Ascending aorta (tissue), 2 donors: ENCODE results near the gene CNGB1. TPM values are rescaled to one million over a fixed set of nuclear protein-coding genes. Genes with fewer than 3 reads are reported as not detected.
"Not testable (repeated sequence)": the region's sequence is repeated elsewhere in the genome, so short reads cannot be mapped to it uniquely, and the experiment has no call there.

Experiments used
- DNase-seq, 2 donors: peaks; one replicate each; pipeline ENCODE4 v3.0.0-alpha.2; 2019; ENCODE audit warnings: low spot score in 2 of 2
- H3K27ac ChIP-seq, 2 donors: fragments of 200-600 bp; sonication (generic); one replicate each; pipeline ENCODE4 v1.5.1; 2016 to 2017; ENCODE audit warnings: mild to moderate bottlenecking in 1 of 2
- H3K27me3 ChIP-seq: fragments of 200-600 bp; sonication (generic); one replicate; pipeline ENCODE4 v1.5.1; 2017
- H3K36me3 ChIP-seq, 2 donors: fragments of 200-600 bp; sonication (generic); one replicate each; pipeline ENCODE4 v1.5.1; 2016
- H3K4me1 ChIP-seq, 2 donors: fragments of 200-600 bp; sonication (generic); one replicate each; pipeline ENCODE4 v1.5.1; 2016 to 2017; ENCODE audit warnings: mild to moderate bottlenecking in 1 of 2
- H3K4me3 ChIP-seq, 2 donors: fragments of 200-600 bp; sonication (generic); one replicate each; pipeline ENCODE4 v1.5.1; 2016 to 2017; ENCODE audit warnings: mild to moderate bottlenecking in 1 of 2
- H3K9me3 ChIP-seq, 2 donors: fragments of 200-600 bp; sonication (generic); one replicate each; pipeline ENCODE4 v1.5.1; 2016
- CTCF ChIP-seq, 3 experiments: fragments of 200-600 bp in 2 of 3; fragments of 450-650 bp in 1 of 3; sonication (generic) in 2 of 3; IDR thresholded peaks; one replicate each; pipeline ENCODE4 v1.5.1; 2016 to 2019; ENCODE audit warnings: antibody characterized with exemption in 3 of 3, mild to moderate bottlenecking in 1 of 3, moderate library complexity in 1 of 3
- intact Hi-C: fragments of 100-400 bp; cut with DNase I; formaldehyde crosslinking; loops from one replicate; pipeline ENCODE4 v1.15.1; 2023
- total RNA-seq: library from RNA; depleted of rRNA; stranded (reverse); fragments of >200 nt; gene quantifications from one replicate; pipeline ENCODE4 v1.1.0, GENCODE V29; 2016

The CNGB1 gene
- total RNA-seq, 1 donor from 2014 or later = not detected

GRCh38 chr16:57918444-57918843 is 52.5 kb downstream of the CNGB1 start:
- Histone ChIP-seq H3K27me3 (no peaks in the 10 kb centered on the region), H3K36me3 (no peaks in the 10 kb centered on the region), H3K4me3 (no peak overlapping the region), H3K27ac (no peak overlapping the region), H3K4me1 (no peaks in the 10 kb centered on the region), H3K9me3 (no peaks in the 10 kb centered on the region)
- no peak for TF ChIP-seq CTCF (IDR thresholded peaks at IDR 0.05)
- intact Hi-C loops = no loop called here
- DNase-seq = no peak

GRCh38 chr16:57917929-57918328 is 53.0 kb downstream of the CNGB1 start:
- intact Hi-C loops, H3K27ac ChIP-seq, H3K4me1 ChIP-seq, H3K4me3 ChIP-seq, H3K27me3 ChIP-seq, DNase-seq, H3K36me3 ChIP-seq, H3K9me3 ChIP-seq: not testable (repeated sequence)

GRCh38 chr16:57917489-57917888 is 53.4 kb downstream of the CNGB1 start:
- DNase-seq, H3K36me3 ChIP-seq, H3K9me3 ChIP-seq, H3K4me1 ChIP-seq, intact Hi-C loops, H3K27me3 ChIP-seq, H3K27ac ChIP-seq, H3K4me3 ChIP-seq: not testable (repeated sequence)

GRCh38 chr16:57916735-57917438 is 54.0 kb downstream of the CNGB1 start:
- no peak for DNase-seq
- no peaks in the 10 kb centered on the region for H3K4me1 ChIP-seq
- H3K4me3 ChIP-seq = no peak overlapping the region
- H3K36me3 ChIP-seq = no peaks in the 10 kb centered on the region
- H3K27me3 ChIP-seq = no peaks in the 10 kb centered on the region
- no peak overlapping the region for H3K27ac ChIP-seq
- intact Hi-C loops = no loop called here
- H3K9me3 ChIP-seq = no peaks in the 10 kb centered on the region
- no peak for TF ChIP-seq CTCF (IDR thresholded peaks at IDR 0.05)

GRCh38 chr16:57915811-57916488 is 55.0 kb downstream of the CNGB1 start:
- Histone ChIP-seq H3K27me3 (no peaks in the 10 kb centered on the region), H3K4me3 (no peak overlapping the region), H3K9me3 (no peaks in the 10 kb centered on the region), H3K27ac (no peak overlapping the region), H3K4me1 (no peaks in the 10 kb centered on the region), H3K36me3 (no peaks in the 10 kb centered on the region)
- TF ChIP-seq CTCF (IDR thresholded peaks at IDR 0.05) = no peak
- DNase-seq = no peak
- intact Hi-C loops = no loop called here

- intact Hi-C loops = no loop called here
Measured at GRCh38 chr16:57915267-57915666, 55.7 kb downstream of the CNGB1 start.

More at GRCh38 chr16:57915267-57915666, 55.7 kb downstream of the CNGB1 start:
- H3K27me3 ChIP-seq = no peaks in the 10 kb centered on the region
- no peak overlapping the region for H3K27ac ChIP-seq
- TF ChIP-seq CTCF (IDR thresholded peaks at IDR 0.05) = no peak
- no peak for DNase-seq
- no peak overlapping the region for H3K4me3 ChIP-seq
- no peaks in the 10 kb centered on the region for H3K4me1 ChIP-seq
- no peaks in the 10 kb centered on the region for H3K9me3 ChIP-seq
- no peaks in the 10 kb centered on the region for H3K36me3 ChIP-seq
